Adrenal gland (tissue), 5 donors: Measurements from ENCODE around the gene GGA1.

Experiments used
- POLR2A ChIP-seq, 2 donors: fragments of 450-650 bp; IDR thresholded peaks; one replicate each; pipeline ENCODE4 v1.6.1; 2017; ENCODE audit warnings: antibody characterized with exemption in 2 of 2, mild to moderate bottlenecking in 2 of 2, moderate library complexity in 1 of 2
- TF ChIP-seq, protein P1 (sequence below), 6 experiments: fragments of 450-650 bp in 4 of 6; fragments of 200-600 bp in 2 of 6; sonication (generic) in 1 of 6; IDR thresholded peaks; 1 replicate in 5 of 6; 2 replicates in 1 of 6; pipeline versions ENCODE4 v1.5.1 to v1.8.0; 2016 to 2021; ENCODE audit warnings: antibody characterized with exemption in 6 of 6, mild to moderate bottlenecking in 2 of 6, moderate library complexity in 1 of 6
- donor health status: DM: no; HTN: no; CAD: no.

DNA sequence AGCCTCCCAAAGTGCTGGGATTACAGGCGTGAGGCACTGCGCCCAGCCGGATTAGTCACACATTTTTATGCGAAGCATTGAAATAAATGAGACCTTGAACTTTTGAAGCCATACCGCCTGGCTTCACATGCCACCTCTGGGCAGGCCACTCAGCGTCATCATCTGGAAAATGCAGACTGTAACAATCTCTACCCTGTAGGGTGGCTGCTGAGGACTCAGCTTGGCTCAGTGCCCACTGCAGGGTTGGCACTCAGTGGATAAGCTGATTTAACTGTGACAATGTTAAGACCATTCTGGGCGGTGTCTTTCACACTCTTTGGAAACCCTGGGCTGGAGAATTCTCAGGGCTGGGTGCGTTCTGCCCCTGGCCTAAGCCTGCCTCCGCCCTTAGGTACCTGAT is 39.3 kb downstream of the GGA1 start:
- no peak for TF ChIP-seq POLR2A (IDR thresholded peaks at IDR 0.05)
- TF ChIP-seq, protein P1, sequence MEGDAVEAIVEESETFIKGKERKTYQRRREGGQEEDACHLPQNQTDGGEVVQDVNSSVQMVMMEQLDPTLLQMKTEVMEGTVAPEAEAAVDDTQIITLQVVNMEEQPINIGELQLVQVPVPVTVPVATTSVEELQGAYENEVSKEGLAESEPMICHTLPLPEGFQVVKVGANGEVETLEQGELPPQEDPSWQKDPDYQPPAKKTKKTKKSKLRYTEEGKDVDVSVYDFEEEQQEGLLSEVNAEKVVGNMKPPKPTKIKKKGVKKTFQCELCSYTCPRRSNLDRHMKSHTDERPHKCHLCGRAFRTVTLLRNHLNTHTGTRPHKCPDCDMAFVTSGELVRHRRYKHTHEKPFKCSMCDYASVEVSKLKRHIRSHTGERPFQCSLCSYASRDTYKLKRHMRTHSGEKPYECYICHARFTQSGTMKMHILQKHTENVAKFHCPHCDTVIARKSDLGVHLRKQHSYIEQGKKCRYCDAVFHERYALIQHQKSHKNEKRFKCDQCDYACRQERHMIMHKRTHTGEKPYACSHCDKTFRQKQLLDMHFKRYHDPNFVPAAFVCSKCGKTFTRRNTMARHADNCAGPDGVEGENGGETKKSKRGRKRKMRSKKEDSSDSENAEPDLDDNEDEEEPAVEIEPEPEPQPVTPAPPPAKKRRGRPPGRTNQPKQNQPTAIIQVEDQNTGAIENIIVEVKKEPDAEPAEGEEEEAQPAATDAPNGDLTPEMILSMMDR (IDR thresholded peaks at IDR 0.05) = no peak
